IMR-90 (cell line): Measurements from ENCODE around the gene LLGL2. TPM values are rescaled to one million over a fixed set of nuclear protein-coding genes. Genes with fewer than 3 reads are reported as not detected.

Experiments used
- ATAC-seq: fragments of 200-7000 bp; cut with Tn5 transposase; 2 replicates; pipeline ENCODE4 v1.9.1; 2020; ENCODE audit warnings: low read depth, mild to moderate bottlenecking, moderate library complexity
- BruUV-seq: library from RNA; stranded (reverse); fragments of 400-500 nt; replicated peaks from 2 replicates; lab custom pipeline; 2021; lab: Mats Ljungman, UMichigan
- CTCF ChIA-PET: fragments of 300-600 bp; formaldehyde crosslinking; extraction: SDS; loops from one replicate; lab custom pipeline; 2021; ENCODE audit warnings: antibody characterized with exemption; lab: Yijun Ruan, JAX
- POLR2A ChIA-PET: fragments of 300-600 bp; sonication (Branson Sonifier 250); formaldehyde crosslinking; loops from one replicate; lab custom pipeline; 2022; ENCODE audit warnings: antibody characterized with exemption; ENCODE audit not compliant: unreplicated experiment; lab: Charles Lee
- DNase-seq: peaks from one replicate; pipeline ENCODE4 v3.0.0; 2013
- H2AFZ ChIP-seq: replicated peaks from 2 replicates; pipeline ENCODE3; 2013; ENCODE audit warnings: low read length, mild to moderate bottlenecking; ENCODE audit not compliant: poor library complexity
- H2AK5ac ChIP-seq: 2 replicates; pipeline ENCODE4 v1.6.1; 2013; ENCODE audit warnings: low read depth, low read length, inconsistent platforms
- H2AK9ac ChIP-seq: replicated peaks from 2 replicates; pipeline ENCODE3; 2013; ENCODE audit warnings: mild to moderate bottlenecking, low read depth, low read length, moderate library complexity; ENCODE audit not compliant: poor library complexity
- H2BK120ac ChIP-seq: 2 replicates; pipeline ENCODE4 v1.6.1; 2013; ENCODE audit warnings: low read depth, low read length, inconsistent platforms
- H2BK15ac ChIP-seq: 3 replicates; pipeline ENCODE4 v1.6.1; 2013; ENCODE audit warnings: low read depth, low read length, inconsistent platforms
- H2BK20ac ChIP-seq: 2 replicates; pipeline ENCODE4 v1.6.1; 2013; ENCODE audit warnings: low read depth, mild to moderate bottlenecking, inconsistent platforms, low read length, moderate library complexity
- H2BK5ac ChIP-seq: 2 replicates; pipeline ENCODE4 v1.6.1; 2013; ENCODE audit warnings: mild to moderate bottlenecking, low read depth, low read length, inconsistent platforms; ENCODE audit not compliant: poor library complexity, severe bottlenecking
- H3K14ac ChIP-seq: replicated peaks from 2 replicates; pipeline ENCODE4 v1.6.1; 2013; ENCODE audit warnings: low read depth, low read length, inconsistent platforms
- H3K18ac ChIP-seq: 2 replicates; pipeline ENCODE4 v1.6.1; 2013; ENCODE audit warnings: low read depth, low read length, control low read depth
- H3K23ac ChIP-seq: 2 replicates; pipeline ENCODE4 v1.6.1; 2013; ENCODE audit warnings: low read depth, low read length, inconsistent platforms
- H3K27ac ChIP-seq: 2 replicates; pipeline ENCODE4 v1.5.1; 2013; ENCODE audit warnings: mild to moderate bottlenecking, control low read depth, low read length; ENCODE audit not compliant: insufficient read depth
- H3K27me3 ChIP-seq: 2 replicates; pipeline ENCODE4 v1.6.1; 2013; ENCODE audit warnings: low read length; ENCODE audit not compliant: control insufficient read depth, insufficient read depth
- H3K36me3 ChIP-seq: 2 replicates; pipeline ENCODE4 v1.6.1; 2013; ENCODE audit warnings: low read length, mixed read lengths; ENCODE audit not compliant: control insufficient read depth, insufficient read depth
- H3K4ac ChIP-seq: 2 replicates; pipeline ENCODE4 v1.6.1; 2013; ENCODE audit warnings: low read depth, low read length, inconsistent platforms
- H3K4me1 ChIP-seq: 2 replicates; pipeline ENCODE4 v1.6.1; 2013; ENCODE audit warnings: low read length, mixed read lengths; ENCODE audit not compliant: control insufficient read depth, insufficient read depth
- H3K4me2 ChIP-seq: 2 replicates; pipeline ENCODE4 v1.6.1; 2013; ENCODE audit warnings: low read depth, mild to moderate bottlenecking, control low read depth, low read length, moderate library complexity
- H3K4me3 ChIP-seq: 2 replicates; pipeline ENCODE4 v1.5.1; 2013; ENCODE audit warnings: low read depth, mild to moderate bottlenecking, control low read depth, low read length, moderate library complexity; ENCODE audit not compliant: insufficient read depth
- H3K56ac ChIP-seq: 2 replicates; pipeline ENCODE4 v1.6.1; 2013; ENCODE audit warnings: low read length, inconsistent platforms; ENCODE audit not compliant: insufficient read depth; ENCODE audit errors: extremely low read depth
- H3K79me1 ChIP-seq, 2 experiments: 2 replicates each; pipeline ENCODE4 v1.6.1; 2013; ENCODE audit warnings: low read length in 2 of 2, inconsistent platforms in 1 of 2, low read depth in 1 of 2
- H3K9ac ChIP-seq: 2 replicates; pipeline ENCODE4 v1.6.1; 2013; ENCODE audit warnings: low read depth, low read length, control low read depth
- H3K9me1 ChIP-seq: 2 replicates; pipeline ENCODE4 v1.6.1; 2013; ENCODE audit warnings: low read length, inconsistent platforms; ENCODE audit not compliant: insufficient read depth
- H3K9me3 ChIP-seq: 2 replicates; pipeline ENCODE4 v1.6.1; 2013; ENCODE audit warnings: low read length; ENCODE audit not compliant: control insufficient read depth, insufficient read depth
- H4K20me1 ChIP-seq: 2 replicates; pipeline ENCODE4 v1.6.1; 2013; ENCODE audit warnings: low read length, inconsistent platforms; ENCODE audit not compliant: insufficient read depth
- H4K5ac ChIP-seq: 2 replicates; pipeline ENCODE4 v1.6.1; 2013; ENCODE audit warnings: mild to moderate bottlenecking, low read depth, low read length, control low read depth
- H4K8ac ChIP-seq, 2 experiments: 2 replicates each; pipeline ENCODE4 v1.6.1; 2013; ENCODE audit warnings: low read depth in 2 of 2, low read length in 2 of 2, control low read depth in 1 of 2, inconsistent platforms in 1 of 2
- H4K91ac ChIP-seq: 2 replicates; pipeline ENCODE4 v1.6.1; 2013; ENCODE audit warnings: low read depth, low read length, inconsistent platforms; ENCODE audit not compliant: insufficient read depth
- BHLHE40 ChIP-seq: fragments of 150-350 bp; IDR thresholded peaks from 2 replicates; pipeline ENCODE4 v1.6.1; 2016; ENCODE audit warnings: mild to moderate bottlenecking, low read depth, low read length
- CEBPB ChIP-seq: IDR thresholded peaks from 2 replicates; pipeline ENCODE4 v1.6.1; 2012; ENCODE audit warnings: low read depth, low read length, improper control_type of control experiment
- CHD1 ChIP-seq: IDR thresholded peaks from 2 replicates; pipeline ENCODE4 v1.6.1; 2012; ENCODE audit warnings: low read depth, low read length, improper control_type of control experiment
- FOS ChIP-seq: fragments of 150-350 bp; IDR thresholded peaks from 2 replicates; pipeline ENCODE4 v1.6.1; 2016; ENCODE audit warnings: low read depth, low read length
- MAFK ChIP-seq: IDR thresholded peaks from 2 replicates; pipeline ENCODE4 v1.6.1; 2012; ENCODE audit warnings: low read depth, low read length, improper control_type of control experiment
- MXI1 ChIP-seq: IDR thresholded peaks from 2 replicates; pipeline ENCODE4 v1.6.1; 2012; ENCODE audit warnings: low read depth, mild to moderate bottlenecking, low read length, moderate library complexity, borderline replicate concordance
- RAD21 ChIP-seq: IDR thresholded peaks from 2 replicates; pipeline ENCODE4 v1.6.1; 2012; ENCODE audit warnings: low read length, improper control_type of control experiment
- RFX5 ChIP-seq: IDR thresholded peaks from 2 replicates; pipeline ENCODE4 v1.8.0; 2012; ENCODE audit warnings: low read depth, mild to moderate bottlenecking, low read length, moderate library complexity
- SMC3 ChIP-seq: fragments of 150-350 bp; IDR thresholded peaks from 2 replicates; pipeline ENCODE4 v1.6.1; 2016; ENCODE audit warnings: low read depth, mild to moderate bottlenecking, antibody characterized with exemption, low read length, moderate library complexity
- WGBS, 2 experiments: methylation state at CpG; one replicate each; pipeline versions ENCODE4 v1.1.5 to v1.1.7; 2013; ENCODE audit warnings: missing lambda C conversion rate in 2 of 2; ENCODE audit not compliant: insufficient read length in 1 of 2; ENCODE audit errors: extremely low coverage in 2 of 2; 5-methylcytosine and 5-hydroxymethylcytosine counted together
- dilution Hi-C: fragments of 300-500 bp; cut with HindIII; formaldehyde crosslinking; loops from one replicate; pipeline ENCODE4 v1.14.3; 2018; ENCODE audit warnings: low sequenced_read_pairs; ENCODE audit not compliant: unreplicated experiment
- in situ Hi-C: fragments of 300-500 bp; cut with MboI; formaldehyde crosslinking; loops from 3 replicates; pipeline ENCODE4 v1.14.3; 2019; ENCODE audit warnings: low sequenced_read_pairs, inconsistent platforms, mixed read lengths
- intact Hi-C: fragments of 100-400 bp; cut with micrococcal nuclease; formaldehyde crosslinking; loops from 2 replicates; pipeline ENCODE4 v1.10.0; 2022
- polyA plus RNA-seq, 3 experiments: library from polyadenylated mRNA; depleted of rRNA; stranded (reverse); fragments of >200 nt; gene quantifications; 2 replicates each; pipeline ENCODE4 v1.2.3, GENCODE V29; 2012; ENCODE audit warnings: low replicate concordance in 1 of 3
- total RNA-seq: library from RNA; depleted of rRNA; stranded (reverse); fragments of >200 nt; gene quantifications from 2 replicates; pipeline ENCODE4 v1.2.3, GENCODE V29; 2012
- TF ChIP-seq, protein P1 (sequence below): conservative IDR thresholded peaks from 2 replicates; pipeline ENCODE4 v1.5.1; 2012; ENCODE audit warnings: mild to moderate bottlenecking, low read depth, low read length, improper control_type of control experiment
- TF ChIP-seq, protein P2 (sequence below): fragments of 150-350 bp; IDR thresholded peaks from 2 replicates; pipeline ENCODE4 v1.6.1; 2016; ENCODE audit warnings: low read depth, mild to moderate bottlenecking, low read length, moderate library complexity, borderline replicate concordance
- TF ChIP-seq, protein P3 (sequence below): fragments of 150-350 bp; IDR thresholded peaks from 2 replicates; pipeline ENCODE4 v1.6.1; 2017; ENCODE audit warnings: mild to moderate bottlenecking, antibody characterized with exemption, low read length, low read depth

Gene LLGL2
- total and polyA plus RNA-seq, 2 of the 4 experiments (the other 2 are of a cell fraction) = 0.54 to 0.72 TPM

DNA sequence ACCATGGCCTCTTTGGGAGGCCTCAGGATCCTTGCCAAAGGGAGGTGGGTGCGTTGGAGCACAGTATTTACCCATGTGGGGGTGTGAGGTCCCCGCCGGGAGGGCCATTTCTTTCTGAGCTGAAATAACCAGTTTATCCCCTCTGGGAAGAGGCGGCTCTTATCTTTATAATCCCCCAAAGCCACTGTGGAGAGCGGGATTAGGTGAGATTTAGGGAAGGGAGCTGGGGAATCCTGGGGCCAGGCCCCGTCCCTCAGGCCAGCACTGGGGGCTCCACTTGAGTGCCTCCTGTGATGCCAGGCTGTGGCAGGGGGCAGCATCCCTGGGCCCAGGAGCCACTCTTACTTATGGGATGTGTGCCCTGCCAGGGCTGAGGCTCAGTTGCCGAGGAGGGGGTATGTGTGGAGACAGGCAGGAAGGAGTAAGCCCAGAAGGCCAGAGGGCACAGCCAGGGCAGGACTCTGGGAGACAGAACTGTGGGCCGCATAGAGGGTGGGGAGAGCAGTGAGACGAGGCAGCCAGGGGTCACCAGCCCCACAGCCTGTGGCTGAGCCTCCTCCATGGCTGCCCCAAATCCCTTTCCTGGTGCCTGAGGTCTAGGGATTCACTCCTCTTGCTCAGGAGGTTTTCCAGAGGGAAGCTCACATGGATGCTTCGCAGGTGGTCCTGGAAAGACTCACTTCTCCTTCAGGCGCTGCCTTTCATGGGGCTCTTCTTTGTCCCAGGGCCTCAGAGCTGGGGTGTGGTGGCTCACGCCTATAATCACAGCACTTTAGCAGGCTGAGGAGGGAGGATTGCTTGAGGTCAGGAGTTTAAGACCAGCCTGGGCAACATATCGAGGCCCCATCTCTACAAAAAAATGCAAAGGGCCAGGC is 44.1 kb upstream of the LLGL2 start:
- 80% methylated on average over 3 of the region's 13 CpGs; no CpG with 5 or more reads in 1 of the 2 experiments for WGBS, 2 experiments
- H2AFZ ChIP-seq = no peak overlapping the region
- H2BK15ac ChIP-seq = no peak overlapping the region
- H3K18ac ChIP-seq = no peak overlapping the region
- ChIA-PET CTCF (interaction anchor here (0.5 to 0.6 kb wide), 2 partner anchors 31 to 52 kb away, joined by 3 read pairs; no protein-coding TSS in a partner anchor), POLR2A (interaction anchor here (1.0 kb wide), 1 partner anchor 25 kb away, joined by 3 read pairs; the partner anchor contains the start of gene TMEM94)
- no peak overlapping the region for H3K14ac ChIP-seq
- ATAC-seq (no peak), DNase-seq (no peak)
- H3K9me3 ChIP-seq = no peaks in the 10 kb centered on the region
- H2AK9ac ChIP-seq = no peak overlapping the region
- no peak for TF ChIP-seq MXI1
- TF ChIP-seq RFX5 = no peak
- TF ChIP-seq FOS = no peak
- TF ChIP-seq SMC3 = no peak
- no peak for TF ChIP-seq RAD21
- TF ChIP-seq, protein P1, sequence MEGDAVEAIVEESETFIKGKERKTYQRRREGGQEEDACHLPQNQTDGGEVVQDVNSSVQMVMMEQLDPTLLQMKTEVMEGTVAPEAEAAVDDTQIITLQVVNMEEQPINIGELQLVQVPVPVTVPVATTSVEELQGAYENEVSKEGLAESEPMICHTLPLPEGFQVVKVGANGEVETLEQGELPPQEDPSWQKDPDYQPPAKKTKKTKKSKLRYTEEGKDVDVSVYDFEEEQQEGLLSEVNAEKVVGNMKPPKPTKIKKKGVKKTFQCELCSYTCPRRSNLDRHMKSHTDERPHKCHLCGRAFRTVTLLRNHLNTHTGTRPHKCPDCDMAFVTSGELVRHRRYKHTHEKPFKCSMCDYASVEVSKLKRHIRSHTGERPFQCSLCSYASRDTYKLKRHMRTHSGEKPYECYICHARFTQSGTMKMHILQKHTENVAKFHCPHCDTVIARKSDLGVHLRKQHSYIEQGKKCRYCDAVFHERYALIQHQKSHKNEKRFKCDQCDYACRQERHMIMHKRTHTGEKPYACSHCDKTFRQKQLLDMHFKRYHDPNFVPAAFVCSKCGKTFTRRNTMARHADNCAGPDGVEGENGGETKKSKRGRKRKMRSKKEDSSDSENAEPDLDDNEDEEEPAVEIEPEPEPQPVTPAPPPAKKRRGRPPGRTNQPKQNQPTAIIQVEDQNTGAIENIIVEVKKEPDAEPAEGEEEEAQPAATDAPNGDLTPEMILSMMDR = no peak
- TF ChIP-seq BHLHE40 = no peak
- TF ChIP-seq CEBPB = no peak
- TF ChIP-seq, protein P2, sequence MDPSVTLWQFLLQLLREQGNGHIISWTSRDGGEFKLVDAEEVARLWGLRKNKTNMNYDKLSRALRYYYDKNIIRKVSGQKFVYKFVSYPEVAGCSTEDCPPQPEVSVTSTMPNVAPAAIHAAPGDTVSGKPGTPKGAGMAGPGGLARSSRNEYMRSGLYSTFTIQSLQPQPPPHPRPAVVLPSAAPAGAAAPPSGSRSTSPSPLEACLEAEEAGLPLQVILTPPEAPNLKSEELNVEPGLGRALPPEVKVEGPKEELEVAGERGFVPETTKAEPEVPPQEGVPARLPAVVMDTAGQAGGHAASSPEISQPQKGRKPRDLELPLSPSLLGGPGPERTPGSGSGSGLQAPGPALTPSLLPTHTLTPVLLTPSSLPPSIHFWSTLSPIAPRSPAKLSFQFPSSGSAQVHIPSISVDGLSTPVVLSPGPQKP = no peak
- TF ChIP-seq, protein P3, sequence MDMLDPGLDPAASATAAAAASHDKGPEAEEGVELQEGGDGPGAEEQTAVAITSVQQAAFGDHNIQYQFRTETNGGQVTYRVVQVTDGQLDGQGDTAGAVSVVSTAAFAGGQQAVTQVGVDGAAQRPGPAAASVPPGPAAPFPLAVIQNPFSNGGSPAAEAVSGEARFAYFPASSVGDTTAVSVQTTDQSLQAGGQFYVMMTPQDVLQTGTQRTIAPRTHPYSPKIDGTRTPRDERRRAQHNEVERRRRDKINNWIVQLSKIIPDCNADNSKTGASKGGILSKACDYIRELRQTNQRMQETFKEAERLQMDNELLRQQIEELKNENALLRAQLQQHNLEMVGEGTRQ = no peak
- TF ChIP-seq CHD1 = no peak
- TF ChIP-seq MAFK = no peak
- no peak overlapping the region for H3K27ac ChIP-seq
- H4K8ac ChIP-seq = no peak overlapping the region
- H3K4me3 ChIP-seq = no peak overlapping the region
- H3K56ac ChIP-seq = no peak overlapping the region
- H3K36me3 ChIP-seq = peaks cover 3% of the 10 kb centered on the region; the same call in 1 of the 2 replicates
- no peak overlapping the region for H2BK120ac ChIP-seq
- peaks cover 5% of the 10 kb centered on the region for H3K4me1 ChIP-seq
- intact Hi-C loops = no loop called here
- H3K79me1 ChIP-seq = peaks cover 20 to 49% of the 10 kb centered on the region in 2 experiments
- in situ Hi-C loops = no loop called here
- H2BK5ac ChIP-seq = no peak overlapping the region
- H4K20me1 ChIP-seq = peaks cover 29% of the 10 kb centered on the region
- no peak overlapping the region for H4K5ac ChIP-seq
- H2AK5ac ChIP-seq = no peak overlapping the region
- H4K91ac ChIP-seq = no peak overlapping the region
- no peak overlapping the region for H3K4ac ChIP-seq
- no peak overlapping the region for H3K9ac ChIP-seq
- H3K4me2 ChIP-seq = no peak overlapping the region
- H2BK20ac ChIP-seq = no peak overlapping the region
- no TSS peak for BruUV-seq
- no peaks in the 10 kb centered on the region for H3K27me3 ChIP-seq
- dilution Hi-C loops = no loop called here
- peaks cover 8% of the 10 kb centered on the region; the same call in 1 of the 2 replicates for H3K9me1 ChIP-seq
- H3K23ac ChIP-seq = no peak overlapping the region
